Transverse colon (tissue), 3 donors: ENCODE data around the gene MAPRE2.

ENCODE experiments used
- CTCF ChIP-seq, 5 experiments: fragments of 200-600 bp in 3 of 5; fragments of 450-650 bp in 2 of 5; sonication (generic) in 3 of 5; IDR thresholded peaks; 1 replicate in 2 of 5; 2 replicates in 3 of 5; pipeline ENCODE4 v1.5.1; 2016 to 2017; ENCODE audit warnings: antibody characterized with exemption in 5 of 5, inconsistent platforms in 3 of 5, mild to moderate bottlenecking in 2 of 5, moderate library complexity in 1 of 5
- EP300 ChIP-seq: sonication (generic); formaldehyde crosslinking; IDR thresholded peaks from one replicate; pipeline ENCODE4 v1.6.1; 2017; ENCODE audit warnings: antibody characterized with exemption, low read depth
- POLR2A ChIP-seq: fragments of 450-650 bp; IDR thresholded peaks from one replicate; pipeline ENCODE4 v1.6.1; 2016; ENCODE audit warnings: antibody characterized with exemption, mild to moderate bottlenecking, moderate library complexity

DNA sequence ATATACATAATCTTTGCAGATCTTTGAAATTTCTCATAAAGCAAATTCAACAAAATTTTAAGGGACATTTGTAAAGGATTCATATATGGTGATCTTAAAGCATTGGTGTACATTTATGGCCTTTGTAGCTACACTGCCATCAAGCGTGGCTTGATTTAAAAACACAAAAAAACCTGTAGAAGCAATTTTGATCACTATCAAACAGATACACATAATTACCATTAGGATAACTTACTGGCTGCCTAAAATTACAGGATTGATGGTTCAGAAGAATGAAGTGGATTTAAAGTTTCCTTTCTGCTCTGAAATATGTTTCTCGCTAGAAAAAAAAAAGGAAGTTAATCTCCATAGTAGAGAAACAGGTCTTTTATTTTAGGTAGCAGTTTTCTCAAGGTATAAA lies 31.4 kb downstream of the MAPRE2 start:
- TF ChIP-seq POLR2A (no peak), EP300 (no peak), CTCF (IDR thresholded peaks at IDR 0.05) (no peak)
